ENCODE measurements around the gene FOXP1.

Gene FOXP1

DNA sequence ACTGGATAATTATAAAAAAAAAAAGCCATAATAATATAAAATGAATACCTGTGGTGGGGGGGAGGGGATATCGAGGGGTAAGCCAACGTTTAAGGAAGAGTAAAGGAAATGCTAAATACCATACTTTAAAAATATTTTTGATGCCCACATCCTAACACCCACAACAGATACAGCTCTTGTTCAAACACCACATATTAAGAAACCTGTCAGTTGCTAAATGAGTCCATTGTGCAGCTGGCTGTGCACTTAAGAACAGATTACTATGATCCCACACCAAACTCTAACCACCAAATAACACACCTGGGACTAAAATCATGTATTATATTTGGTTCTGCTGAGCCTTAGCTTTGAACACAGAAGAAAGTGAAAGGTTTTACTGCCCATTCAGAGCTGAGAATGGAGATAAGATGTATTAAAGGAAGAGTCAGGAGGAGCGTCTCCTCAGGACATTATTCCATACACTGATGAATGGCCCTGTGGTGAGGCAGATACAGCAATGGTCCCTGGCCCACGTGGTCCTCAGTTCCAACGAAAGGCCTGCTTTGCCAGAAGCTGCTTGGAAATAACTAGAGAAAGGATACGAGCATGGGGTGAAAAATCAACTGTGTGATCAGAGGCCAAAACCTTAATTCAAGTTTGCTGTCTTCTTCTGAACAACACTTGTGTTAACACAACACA lies 515.4 kb downstream of the FOXP1 start:
- no peak for ATAC-seq
- TF ChIP-seq BACH2 (CRISPR knock-in tag; IDR thresholded peaks at IDR 0.05; ENCODE audit: borderline replicate concordance) (no peak), ZFP30 (CRISPR knock-in tag; IDR thresholded peaks at IDR 0.05) (no peak), SNAI2 (CRISPR knock-in tag; IDR thresholded peaks at IDR 0.05) (no peak), GLIS3 (CRISPR knock-in tag; IDR thresholded peaks at IDR 0.05) (no peak), OSR1 (CRISPR knock-in tag; IDR thresholded peaks at IDR 0.05) (no peak), ARNTL (CRISPR knock-in tag; IDR thresholded peaks at IDR 0.05; ENCODE audit: borderline replicate concordance, low read depth) (no peak), ISL1 (CRISPR knock-in tag; IDR thresholded peaks at IDR 0.05) (no peak), PATZ1 (CRISPR knock-in tag; IDR thresholded peaks at IDR 0.05; ENCODE audit: borderline replicate concordance) (no peak), CSRNP3 (CRISPR knock-in tag; IDR thresholded peaks at IDR 0.05) (no peak), CSDC2 (CRISPR knock-in tag; IDR thresholded peaks at IDR 0.05) (no peak), TOX (CRISPR knock-in tag; IDR thresholded peaks at IDR 0.05; ENCODE audit: borderline replicate concordance) (no peak), TCF4 (CRISPR knock-in tag; IDR thresholded peaks at IDR 0.05; ENCODE audit: borderline replicate concordance) (no peak), ZC3H10 (CRISPR knock-in tag; IDR thresholded peaks at IDR 0.05) (no peak)

- 0 out of 3 replicates have a peak, but pooled peaks have one; percentile 7 for ATAC-seq
- TF ChIP-seq ISL1 (CRISPR knock-in tag; IDR thresholded peaks at IDR 0.05) (peak; percentile 46; the same call in 1 of the 2 replicates), PPARA (CRISPR knock-in tag; IDR thresholded peaks at IDR 0.05; ENCODE audit: borderline replicate concordance) (no peak)
Measured at GRCh38 chr3:71066849-71067261, 516.7 kb downstream of the FOXP1 start.

GRCh38 chr3:71066356-71066755 lies 517.2 kb downstream of the FOXP1 start:
- TF ChIP-seq OSR1 (CRISPR knock-in tag; IDR thresholded peaks at IDR 0.05) (no peak), ZNF8 (CRISPR knock-in tag; IDR thresholded peaks at IDR 0.05) (no peak), PPARA (CRISPR knock-in tag; IDR thresholded peaks at IDR 0.05; ENCODE audit: borderline replicate concordance) (no peak), ZNF565 (CRISPR knock-in tag; conservative IDR thresholded peaks at IDR 0.05; ENCODE audit: low read depth) (no peak), ESRRG (CRISPR knock-in tag; IDR thresholded peaks at IDR 0.05) (no peak), SNAI2 (CRISPR knock-in tag; IDR thresholded peaks at IDR 0.05) (no peak), TOX (CRISPR knock-in tag; IDR thresholded peaks at IDR 0.05; ENCODE audit: borderline replicate concordance) (no peak), ISL1 (CRISPR knock-in tag; IDR thresholded peaks at IDR 0.05) (no peak), GLIS3 (CRISPR knock-in tag; IDR thresholded peaks at IDR 0.05) (no peak), ZFP30 (CRISPR knock-in tag; IDR thresholded peaks at IDR 0.05) (no peak), ZFP3 (CRISPR knock-in tag; IDR thresholded peaks at IDR 0.05) (no peak), RARB (CRISPR knock-in tag; IDR thresholded peaks at IDR 0.05) (no peak), CSRNP3 (CRISPR knock-in tag; IDR thresholded peaks at IDR 0.05) (no peak)
- TF ChIP-seq, protein P1, sequence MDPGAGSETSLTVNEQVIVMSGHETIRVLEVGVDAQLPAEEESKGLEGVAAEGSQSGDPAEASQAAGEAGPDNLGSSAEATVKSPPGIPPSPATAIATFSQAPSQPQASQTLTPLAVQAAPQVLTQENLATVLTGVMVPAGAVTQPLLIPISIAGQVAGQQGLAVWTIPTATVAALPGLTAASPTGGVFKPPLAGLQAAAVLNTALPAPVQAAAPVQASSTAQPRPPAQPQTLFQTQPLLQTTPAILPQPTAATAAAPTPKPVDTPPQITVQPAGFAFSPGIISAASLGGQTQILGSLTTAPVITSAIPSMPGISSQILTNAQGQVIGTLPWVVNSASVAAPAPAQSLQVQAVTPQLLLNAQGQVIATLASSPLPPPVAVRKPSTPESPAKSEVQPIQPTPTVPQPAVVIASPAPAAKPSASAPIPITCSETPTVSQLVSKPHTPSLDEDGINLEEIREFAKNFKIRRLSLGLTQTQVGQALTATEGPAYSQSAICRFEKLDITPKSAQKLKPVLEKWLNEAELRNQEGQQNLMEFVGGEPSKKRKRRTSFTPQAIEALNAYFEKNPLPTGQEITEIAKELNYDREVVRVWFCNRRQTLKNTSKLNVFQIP (CRISPR knock-in tag; IDR thresholded peaks at IDR 0.05; ENCODE audit: borderline replicate concordance, low read depth) = no peak
- TF ChIP-seq, protein P2, sequence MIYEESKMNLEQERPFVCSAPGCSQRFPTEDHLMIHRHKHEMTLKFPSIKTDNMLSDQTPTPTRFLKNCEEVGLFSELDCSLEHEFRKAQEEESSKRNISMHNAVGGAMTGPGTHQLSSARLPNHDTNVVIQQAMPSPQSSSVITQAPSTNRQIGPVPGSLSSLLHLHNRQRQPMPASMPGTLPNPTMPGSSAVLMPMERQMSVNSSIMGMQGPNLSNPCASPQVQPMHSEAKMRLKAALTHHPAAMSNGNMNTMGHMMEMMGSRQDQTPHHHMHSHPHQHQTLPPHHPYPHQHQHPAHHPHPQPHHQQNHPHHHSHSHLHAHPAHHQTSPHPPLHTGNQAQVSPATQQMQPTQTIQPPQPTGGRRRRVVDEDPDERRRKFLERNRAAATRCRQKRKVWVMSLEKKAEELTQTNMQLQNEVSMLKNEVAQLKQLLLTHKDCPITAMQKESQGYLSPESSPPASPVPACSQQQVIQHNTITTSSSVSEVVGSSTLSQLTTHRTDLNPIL (CRISPR knock-in tag; IDR thresholded peaks at IDR 0.05; ENCODE audit: low read depth) = no peak
- ATAC-seq = no peak

GRCh38 chr3:71065764-71066013 lies 517.8 kb downstream of the FOXP1 start:
- ATAC-seq = no peak
- TF ChIP-seq ESRRG (CRISPR knock-in tag; IDR thresholded peaks at IDR 0.05) = no peak
- no peak for TF ChIP-seq TSHZ2 (CRISPR knock-in tag; IDR thresholded peaks at IDR 0.05)
- no peak for TF ChIP-seq RARB (CRISPR knock-in tag; IDR thresholded peaks at IDR 0.05)
- no peak for TF ChIP-seq ZNF565 (CRISPR knock-in tag; conservative IDR thresholded peaks at IDR 0.05; ENCODE audit: low read depth)
- TF ChIP-seq, protein P2 (CRISPR knock-in tag; IDR thresholded peaks at IDR 0.05; ENCODE audit: low read depth) = no peak

Data from SK-N-SH treated with all-trans-retinoic acid at 6 μM for 48 hours (cell line).